WTC11 (cell line): ENCODE measurements around the gene ST8SIA4. TPM values are rescaled to one million over a fixed set of nuclear protein-coding genes. Genes with fewer than 3 reads are reported as not detected.

Experiments
- ATAC-seq: fragments of 200-7000 bp; cut with Tn5 transposase; 2 replicates; pipeline ENCODE4 v1.10.0; 2021; ENCODE audit warnings: mild to moderate bottlenecking, moderate library complexity
- CTCF ChIA-PET: fragments of 300-600 bp; sonication (Branson Sonifier 250); formaldehyde crosslinking; loops from one replicate; lab custom pipeline; 2021; ENCODE audit warnings: antibody characterized with exemption; lab: Charles Lee
- POLR2A ChIA-PET: fragments of 350-600 bp; sonication (Branson Sonifier 250); formaldehyde crosslinking; loops from one replicate; lab custom pipeline; 2021; ENCODE audit warnings: antibody characterized with exemption; lab: Charles Lee
- DNase-seq: peaks from one replicate; pipeline ENCODE4 v3.0.0; 2021; ENCODE audit warnings: low spot score
- H3K27ac Mint-ChIP-seq: 2 replicates; pipeline ENCODE4 v1.8.0; 2021; ENCODE audit warnings: mixed read lengths
- H3K27me3 Mint-ChIP-seq: 2 replicates; pipeline ENCODE4 v1.8.0; 2021; ENCODE audit warnings: low read depth, mild to moderate bottlenecking, moderate library complexity, mixed read lengths
- H3K36me3 Mint-ChIP-seq: 2 replicates; pipeline ENCODE4 v1.8.0; 2021; ENCODE audit warnings: mixed read lengths
- H3K4me1 Mint-ChIP-seq: 2 replicates; pipeline ENCODE4 v1.8.0; 2022; ENCODE audit warnings: mixed read lengths
- H3K4me3 Mint-ChIP-seq: 2 replicates; pipeline ENCODE4 v1.8.0; 2021; ENCODE audit warnings: mild to moderate bottlenecking, moderate library complexity, mixed read lengths
- H3K9me3 Mint-ChIP-seq: 2 replicates; pipeline ENCODE4 v1.8.0; 2021; ENCODE audit warnings: mixed read lengths
- ATF3 ChIP-seq: sonication (generic); formaldehyde crosslinking; conservative IDR thresholded peaks from 2 replicates; pipeline ENCODE4 v1.8.1; 2022; ENCODE audit warnings: mild to moderate bottlenecking, missing genetic modification reagents
- ATF6 ChIP-seq: sonication (generic); formaldehyde crosslinking; IDR thresholded peaks from 2 replicates; pipeline ENCODE4 v1.8.1; 2023; ENCODE audit warnings: mild to moderate bottlenecking, missing genetic modification reagents
- ELF4 ChIP-seq: sonication (generic); formaldehyde crosslinking; IDR thresholded peaks from 2 replicates; pipeline ENCODE4 v1.8.1; 2022; ENCODE audit warnings: low read depth, mild to moderate bottlenecking, moderate library complexity, missing genetic modification reagents
- FOXP1 ChIP-seq: sonication (generic); formaldehyde crosslinking; IDR thresholded peaks from 2 replicates; pipeline ENCODE4 v1.8.0; 2022; ENCODE audit warnings: missing genetic modification reagents, mild to moderate bottlenecking, moderate library complexity, borderline replicate concordance
- FOXP4 ChIP-seq: sonication (generic); formaldehyde crosslinking; IDR thresholded peaks from 2 replicates; pipeline ENCODE4 v1.8.0; 2022; ENCODE audit warnings: mild to moderate bottlenecking, missing genetic modification reagents
- GRHL2 ChIP-seq: fragments of 250-450 bp; sonication (Bioruptor Pico); IDR thresholded peaks from 2 replicates; pipeline ENCODE4 v1.8.0; 2022; ENCODE audit warnings: mild to moderate bottlenecking, moderate library complexity; ENCODE audit not compliant: insufficient replicate concordance, severe bottlenecking
- HMGA2 ChIP-seq: fragments of 250-450 bp; sonication (Bioruptor Pico); IDR thresholded peaks from 2 replicates; pipeline ENCODE4 v1.4.0; 2021; ENCODE audit warnings: mild to moderate bottlenecking, moderate library complexity
- HMGXB4 ChIP-seq: sonication (generic); formaldehyde crosslinking; IDR thresholded peaks from 2 replicates; pipeline ENCODE4 v1.8.1; 2023; ENCODE audit warnings: mild to moderate bottlenecking, moderate library complexity, missing genetic modification reagents
- IRF2 ChIP-seq: sonication (generic); formaldehyde crosslinking; IDR thresholded peaks from 2 replicates; pipeline ENCODE4 v1.8.0; 2022; ENCODE audit warnings: low read depth, missing genetic modification reagents, borderline replicate concordance
- NFATC4 ChIP-seq: fragments of 250-450 bp; sonication (Bioruptor Pico); IDR thresholded peaks from 2 replicates; pipeline ENCODE4 v1.9.0; 2021; ENCODE audit warnings: mild to moderate bottlenecking
- NR1H2 ChIP-seq: sonication (generic); formaldehyde crosslinking; IDR thresholded peaks from 2 replicates; pipeline ENCODE4 v1.9.0; 2021; ENCODE audit warnings: mild to moderate bottlenecking, moderate library complexity, missing genetic modification reagents
- OVOL2 ChIP-seq: fragments of 250-450 bp; sonication (Bioruptor Pico); IDR thresholded peaks from 2 replicates; pipeline ENCODE4 v1.9.0; 2021; ENCODE audit warnings: mild to moderate bottlenecking, borderline replicate concordance
- PRDM15 ChIP-seq: sonication (generic); formaldehyde crosslinking; IDR thresholded peaks from 2 replicates; pipeline ENCODE4 v1.8.0; 2022; ENCODE audit warnings: missing genetic modification reagents
- PREB ChIP-seq: sonication (generic); formaldehyde crosslinking; IDR thresholded peaks from 2 replicates; pipeline ENCODE4 v1.8.1; 2022; ENCODE audit warnings: mild to moderate bottlenecking, missing genetic modification reagents, moderate library complexity, borderline replicate concordance
- PRRX2 ChIP-seq: fragments of 250-450 bp; sonication (Bioruptor Pico); IDR thresholded peaks from 2 replicates; pipeline ENCODE4 v1.8.0; 2021; ENCODE audit warnings: mild to moderate bottlenecking
- SOX15 ChIP-seq: fragments of 250-450 bp; sonication (Bioruptor Pico); IDR thresholded peaks from 2 replicates; pipeline ENCODE4 v1.9.0; 2021; ENCODE audit warnings: mild to moderate bottlenecking
- SP1 ChIP-seq: sonication (generic); formaldehyde crosslinking; conservative IDR thresholded peaks from 2 replicates; pipeline ENCODE4 v1.8.1; 2022; ENCODE audit warnings: missing genetic modification reagents
- TEAD1 ChIP-seq: sonication (generic); formaldehyde crosslinking; IDR thresholded peaks from 2 replicates; pipeline ENCODE4 v1.8.0; 2022; ENCODE audit warnings: mild to moderate bottlenecking, missing genetic modification reagents
- ZMAT4 ChIP-seq: fragments of 250-450 bp; sonication (Bioruptor Pico); IDR thresholded peaks from 2 replicates; pipeline ENCODE4 v1.9.0; 2021; ENCODE audit warnings: mild to moderate bottlenecking
- ZNF121 ChIP-seq: sonication (generic); formaldehyde crosslinking; IDR thresholded peaks from 2 replicates; pipeline ENCODE4 v1.8.0; 2023; ENCODE audit warnings: missing genetic modification reagents
- ZNF281 ChIP-seq: sonication (generic); formaldehyde crosslinking; IDR thresholded peaks from 2 replicates; pipeline ENCODE4 v1.8.0; 2023; ENCODE audit warnings: mild to moderate bottlenecking, missing genetic modification reagents
- ZNF671 ChIP-seq: fragments of 250-450 bp; sonication (Bioruptor Pico); IDR thresholded peaks from 2 replicates; pipeline ENCODE4 v1.8.0; 2021; ENCODE audit warnings: mild to moderate bottlenecking
- total RNA-seq: library from RNA; stranded (reverse); gene quantifications from 3 replicates; pipeline ENCODE4 v1.2.3, GENCODE V29; 2021

The ST8SIA4 gene
- total RNA-seq, 1 experiment from 2014 or later, result 1.3 TPM

GRCh38 chr5:100861148-100861547 lies 41.9 kb downstream of the ST8SIA4 start (continued):
- TF ChIP-seq HMGXB4 (CRISPR knock-in tag), result no peak
- TF ChIP-seq PREB (CRISPR knock-in tag), result no peak
- TF ChIP-seq PRRX2 (CRISPR knock-in tag), result no peak
- no peak for TF ChIP-seq NFATC4 (CRISPR knock-in tag)
- no peak for TF ChIP-seq SP1 (CRISPR knock-in tag)
- no peak for TF ChIP-seq SOX15 (CRISPR knock-in tag)
- TF ChIP-seq FOXP1 (CRISPR knock-in tag), result no peak

GRCh38 chr5:100860407-100860806 lies 42.7 kb downstream of the ST8SIA4 start:
- Mint-ChIP-seq H3K4me1 (0 out of 2 replicates have a peak, but pooled peaks cover 4% of the 10 kb centered on the region), H3K27me3 (no peaks in the 10 kb centered on the region), H3K27ac (no peak overlapping the region), H3K36me3 (no peaks in the 10 kb centered on the region), H3K9me3 (no peaks in the 10 kb centered on the region), H3K4me3 (no peak overlapping the region)
- ChIA-PET CTCF (no interaction called here), POLR2A (no interaction called here)
- ATAC-seq (no peak), DNase-seq (no peak)
- no peak for TF ChIP-seq IRF2 (CRISPR knock-in tag)
- no peak for TF ChIP-seq HMGA2 (CRISPR knock-in tag)
- no peak for TF ChIP-seq ZNF671 (CRISPR knock-in tag)
- TF ChIP-seq GRHL2 (CRISPR knock-in tag), result no peak
- no peak for TF ChIP-seq ELF4 (CRISPR knock-in tag)
- TF ChIP-seq ZNF281 (CRISPR knock-in tag), result no peak
- no peak for TF ChIP-seq TEAD1
- no peak for TF ChIP-seq PRRX2 (CRISPR knock-in tag)
- no peak for TF ChIP-seq PRDM15 (CRISPR knock-in tag)
- TF ChIP-seq ATF3, result no peak
- TF ChIP-seq ZMAT4, result no peak
- TF ChIP-seq ZNF121, result no peak
- TF ChIP-seq FOXP4 (CRISPR knock-in tag), result no peak
- TF ChIP-seq NR1H2 (CRISPR knock-in tag), result no peak
- TF ChIP-seq OVOL2 (CRISPR knock-in tag), result no peak
- no peak for TF ChIP-seq ATF6 (CRISPR knock-in tag)
